LNCaP clone FGC (cell line): ENCODE results near the gene CAPRIN1.
"Not testable (repeated sequence)": the region's sequence is repeated elsewhere in the genome, so short reads cannot be mapped to it uniquely, and the experiment has no call there.

Experiments
- DNase-seq: peaks from one replicate; pipeline ENCODE4 v3.0.0-alpha.2; 2011; ENCODE audit warnings: low read depth
- H3K4me3 ChIP-seq: 2 replicates; pipeline ENCODE4 v1.5.1; 2011; ENCODE audit warnings: mild to moderate bottlenecking, low read depth, low read length, control low read depth
- TF ChIP-seq, protein P1 (sequence below): IDR thresholded peaks from 2 replicates; pipeline ENCODE4 v1.5.1; 2012; ENCODE audit warnings: mild to moderate bottlenecking; ENCODE audit not compliant: control insufficient read depth, insufficient read depth; ENCODE audit errors: extremely low read depth

CAPRIN1 gene

GRCh38 chr11:34050581-34051348 lies 766 bp upstream of the CAPRIN1 start:
- TF ChIP-seq, protein P1, sequence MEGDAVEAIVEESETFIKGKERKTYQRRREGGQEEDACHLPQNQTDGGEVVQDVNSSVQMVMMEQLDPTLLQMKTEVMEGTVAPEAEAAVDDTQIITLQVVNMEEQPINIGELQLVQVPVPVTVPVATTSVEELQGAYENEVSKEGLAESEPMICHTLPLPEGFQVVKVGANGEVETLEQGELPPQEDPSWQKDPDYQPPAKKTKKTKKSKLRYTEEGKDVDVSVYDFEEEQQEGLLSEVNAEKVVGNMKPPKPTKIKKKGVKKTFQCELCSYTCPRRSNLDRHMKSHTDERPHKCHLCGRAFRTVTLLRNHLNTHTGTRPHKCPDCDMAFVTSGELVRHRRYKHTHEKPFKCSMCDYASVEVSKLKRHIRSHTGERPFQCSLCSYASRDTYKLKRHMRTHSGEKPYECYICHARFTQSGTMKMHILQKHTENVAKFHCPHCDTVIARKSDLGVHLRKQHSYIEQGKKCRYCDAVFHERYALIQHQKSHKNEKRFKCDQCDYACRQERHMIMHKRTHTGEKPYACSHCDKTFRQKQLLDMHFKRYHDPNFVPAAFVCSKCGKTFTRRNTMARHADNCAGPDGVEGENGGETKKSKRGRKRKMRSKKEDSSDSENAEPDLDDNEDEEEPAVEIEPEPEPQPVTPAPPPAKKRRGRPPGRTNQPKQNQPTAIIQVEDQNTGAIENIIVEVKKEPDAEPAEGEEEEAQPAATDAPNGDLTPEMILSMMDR: no peak
- H3K4me3 ChIP-seq: peak overlapping the region; percentile 98
- no peak for DNase-seq

DNA sequence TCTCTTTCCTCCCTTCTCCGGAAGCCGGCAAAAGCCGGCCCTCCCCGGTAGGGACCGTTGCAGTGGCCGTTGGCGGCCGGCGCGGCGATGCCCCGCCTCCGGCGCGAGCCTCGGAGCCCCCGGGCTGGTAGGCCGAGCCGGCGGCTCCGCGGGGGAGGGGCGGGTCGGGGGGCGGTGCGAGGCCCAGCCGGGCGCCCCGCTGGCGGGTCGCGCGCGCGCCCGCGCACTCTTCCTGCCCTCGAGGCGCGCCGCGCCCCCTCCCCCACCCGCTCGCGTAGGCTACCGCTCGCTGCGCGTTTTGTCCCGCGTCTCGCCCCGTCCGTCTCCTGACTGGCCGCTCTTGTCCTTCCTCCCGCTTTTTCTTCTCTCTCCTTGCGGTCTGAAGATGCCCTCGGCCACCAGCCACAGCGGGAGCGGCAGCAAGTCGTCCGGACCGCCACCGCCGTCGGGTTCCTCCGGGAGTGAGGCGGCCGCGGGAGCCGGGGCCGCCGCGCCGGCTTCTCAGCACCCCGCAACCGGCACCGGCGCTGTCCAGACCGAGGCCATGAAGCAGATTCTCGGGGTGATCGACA lies 591 bp downstream of the CAPRIN1 start:
- TF ChIP-seq, protein P1: no peak
- H3K4me3 ChIP-seq: peak overlapping the region; percentile 98
- DNase-seq: peak; percentile 50

DNA sequence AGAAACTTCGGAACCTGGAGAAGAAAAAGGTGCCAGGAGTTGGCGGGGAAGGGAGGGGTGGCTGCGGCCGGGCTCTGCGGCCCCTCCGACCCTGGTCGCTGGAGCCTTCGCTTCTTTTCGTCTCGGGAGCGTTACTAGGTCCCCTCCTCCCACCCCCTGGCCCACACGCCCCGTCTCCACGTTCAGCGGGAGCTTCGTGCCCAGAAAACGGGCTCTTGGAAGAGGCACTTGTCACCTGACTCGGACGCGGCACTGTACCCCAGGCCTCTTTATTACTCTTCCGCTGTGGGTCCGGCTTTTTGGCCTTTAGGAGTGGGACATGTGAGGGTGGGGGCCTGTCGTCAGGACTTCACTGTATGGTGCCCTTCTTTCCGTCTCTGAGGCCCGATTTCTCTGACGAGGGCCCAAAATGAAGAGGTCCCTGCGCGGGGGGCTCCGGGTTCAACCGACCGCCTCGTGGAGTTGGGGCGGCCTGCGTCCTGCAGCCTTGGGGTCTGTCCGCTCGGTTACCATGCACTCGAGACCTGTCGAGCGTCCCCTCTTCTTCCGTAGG lies 1.2 kb downstream of the CAPRIN1 start:
- H3K4me3 ChIP-seq: peak overlapping the region; percentile 98
- DNase-seq: no peak
- TF ChIP-seq, protein P1: no peak

DNA sequence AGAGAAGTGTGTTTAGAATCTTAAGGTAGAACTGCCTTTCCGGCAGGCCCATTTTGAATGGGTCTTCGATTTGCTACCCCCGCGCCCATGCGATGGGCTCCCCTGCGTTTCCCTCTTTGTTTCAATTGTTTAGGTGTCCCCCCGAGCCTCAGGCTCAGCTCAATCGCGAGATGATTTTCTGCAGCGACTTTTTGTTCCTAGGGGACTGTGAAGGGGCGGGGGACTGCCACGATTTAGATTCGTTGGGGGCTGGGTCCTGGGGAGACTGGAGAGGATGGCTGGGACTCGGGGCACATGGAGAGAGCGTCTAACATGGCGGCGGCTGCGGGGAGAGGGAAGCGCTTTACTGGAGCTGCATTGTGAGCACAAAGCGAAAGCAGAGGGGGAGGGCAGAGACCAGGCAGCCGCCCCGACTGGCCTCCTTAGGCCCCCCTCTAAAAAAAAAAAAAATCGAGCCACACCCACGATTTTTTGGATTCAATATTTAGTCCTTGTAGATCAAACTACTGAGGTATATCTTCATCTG lies 1.7 kb downstream of the CAPRIN1 start:
- DNase-seq: no peak
- H3K4me3 ChIP-seq: peak overlapping the region; percentile 98
- TF ChIP-seq, protein P1: no peak

DNA sequence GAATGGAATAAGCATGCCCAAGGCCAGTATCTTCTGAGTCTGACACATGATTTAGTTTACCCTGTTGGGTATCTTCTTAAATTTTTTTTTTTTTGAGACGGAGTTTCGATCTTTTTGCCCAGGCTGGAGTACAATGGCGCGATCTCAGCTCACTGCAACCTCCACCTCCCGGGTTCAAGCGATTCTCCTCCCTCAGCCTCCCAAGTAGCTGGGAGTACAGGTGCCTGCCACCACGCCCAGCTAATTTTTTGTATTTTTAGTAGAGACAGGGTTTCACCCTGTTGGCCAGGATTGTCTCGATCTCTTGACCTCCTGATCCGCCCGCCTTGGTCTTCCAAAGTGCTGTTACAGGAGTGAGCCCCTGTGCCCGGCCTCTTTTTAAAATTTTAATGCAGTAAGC lies 2.8 kb downstream of the CAPRIN1 start:
- not testable (repeated sequence) for DNase-seq
- peak overlapping the region; percentile 98 for H3K4me3 ChIP-seq

- H3K4me3 ChIP-seq: no peak overlapping the region
- TF ChIP-seq, protein P1: no peak
- DNase-seq: no peak
Measured at GRCh38 chr11:34055218-34056000, 3.9 kb downstream of the CAPRIN1 start.

DNA sequence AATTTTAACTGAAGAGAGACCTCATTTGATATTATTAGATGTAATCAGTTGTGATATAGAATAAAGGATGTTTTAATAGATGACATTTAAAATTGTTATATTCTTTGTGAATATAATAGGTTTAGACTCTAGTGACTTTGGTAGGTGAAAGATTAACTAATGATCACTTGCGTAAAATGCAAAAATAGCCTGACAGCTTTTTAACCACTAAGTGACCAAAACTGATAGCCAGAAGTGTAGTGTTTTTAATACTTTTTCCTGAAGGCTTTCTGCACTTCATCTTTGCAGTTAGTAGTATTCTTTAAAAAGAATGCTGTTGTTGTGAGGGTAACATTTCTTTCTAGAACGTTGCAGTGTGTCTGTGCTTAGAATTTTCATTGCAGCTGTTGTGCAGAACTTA lies 5.1 kb downstream of the CAPRIN1 start:
- DNase-seq: no peak
- no peak overlapping the region for H3K4me3 ChIP-seq
- TF ChIP-seq, protein P1: no peak
